MM.1S (cell line): ENCODE data around the gene DHX8.

ENCODE experiments used
- DNase-seq: peaks from one replicate; pipeline ENCODE4 v3.0.0-alpha.2; 2015
- H2AFZ ChIP-seq: fragments of 300-600 bp; sonication (generic); 2 replicates; pipeline ENCODE4 v1.6.0; 2016; ENCODE audit warnings: antibody characterized with exemption, low read length
- H3F3A ChIP-seq: fragments of 300-600 bp; sonication (generic); 2 replicates; pipeline ENCODE4 v1.6.1; 2016; ENCODE audit warnings: mild to moderate bottlenecking, antibody characterized with exemption, low read length, moderate library complexity, mixed read lengths; ENCODE audit not compliant: insufficient read depth
- H3K27ac ChIP-seq: fragments of 300-600 bp; sonication (generic); 2 replicates; pipeline ENCODE4 v1.5.1; 2016; ENCODE audit warnings: mild to moderate bottlenecking, low read length
- H3K27me3 ChIP-seq: fragments of 300-600 bp; sonication (generic); replicated peaks from 2 replicates; pipeline ENCODE4 v1.6.0; 2016; ENCODE audit warnings: low read length; ENCODE audit not compliant: insufficient read depth
- H3K36me3 ChIP-seq: fragments of 300-600 bp; sonication (generic); replicated peaks from 2 replicates; pipeline ENCODE4 v1.6.1; 2016; ENCODE audit warnings: mild to moderate bottlenecking, low read length, mixed read lengths; ENCODE audit not compliant: insufficient read depth
- H3K4me1 ChIP-seq: fragments of 300-600 bp; sonication (generic); 2 replicates; pipeline ENCODE4 v1.6.1; 2016; ENCODE audit warnings: low read length, mixed read lengths
- H3K4me2 ChIP-seq: fragments of 300-600 bp; sonication (generic); 2 replicates; pipeline ENCODE4 v1.6.0; 2016; ENCODE audit warnings: low read depth, low read length
- H3K4me3 ChIP-seq: fragments of 300-600 bp; sonication (generic); 2 replicates; pipeline ENCODE4 v1.5.1; 2016; ENCODE audit warnings: low read length, mixed read lengths
- H3K79me2 ChIP-seq: fragments of 300-600 bp; sonication (generic); 2 replicates; pipeline ENCODE4 v1.6.1; 2016; ENCODE audit warnings: mixed run types, low read length, mixed read lengths
- H3K9ac ChIP-seq: fragments of 300-600 bp; sonication (generic); 2 replicates; pipeline ENCODE4 v1.6.1; 2016; ENCODE audit warnings: low read length, mixed read lengths
- H3K9me2 ChIP-seq: fragments of 300-600 bp; sonication (generic); replicated peaks from 2 replicates; pipeline ENCODE4 v1.6.1; 2016; ENCODE audit warnings: mild to moderate bottlenecking, low read length, mixed read lengths; ENCODE audit not compliant: insufficient read depth
- H3K9me3 ChIP-seq: fragments of 300-600 bp; sonication (generic); replicated peaks from 2 replicates; pipeline ENCODE4 v1.6.1; 2016; ENCODE audit warnings: mild to moderate bottlenecking, low read length, mixed read lengths; ENCODE audit not compliant: insufficient read depth
- H4K20me1 ChIP-seq: fragments of 300-600 bp; sonication (generic); 2 replicates; pipeline ENCODE4 v1.6.1; 2016; ENCODE audit warnings: mild to moderate bottlenecking, low read length, moderate library complexity, mixed read lengths; ENCODE audit not compliant: insufficient read depth
- EZH2 ChIP-seq: fragments of 300-600 bp; sonication (generic); optimal IDR thresholded peaks from 2 replicates; pipeline ENCODE3; 2017; ENCODE audit warnings: low read depth, mild to moderate bottlenecking, antibody characterized with exemption, low read length, mixed read lengths
- EZH2phosphoT487 ChIP-seq: fragments of 300-600 bp; sonication (generic); IDR thresholded peaks from 2 replicates; pipeline ENCODE4 v1.6.1; 2018; ENCODE audit warnings: antibody characterized with exemption, low read length
- TF ChIP-seq, protein P1 (sequence below): fragments of 300-600 bp; sonication (generic); IDR thresholded peaks from 2 replicates; pipeline ENCODE4 v1.5.1; 2016; ENCODE audit warnings: antibody characterized with exemption, low read length, mixed read lengths

Gene DHX8

DNA sequence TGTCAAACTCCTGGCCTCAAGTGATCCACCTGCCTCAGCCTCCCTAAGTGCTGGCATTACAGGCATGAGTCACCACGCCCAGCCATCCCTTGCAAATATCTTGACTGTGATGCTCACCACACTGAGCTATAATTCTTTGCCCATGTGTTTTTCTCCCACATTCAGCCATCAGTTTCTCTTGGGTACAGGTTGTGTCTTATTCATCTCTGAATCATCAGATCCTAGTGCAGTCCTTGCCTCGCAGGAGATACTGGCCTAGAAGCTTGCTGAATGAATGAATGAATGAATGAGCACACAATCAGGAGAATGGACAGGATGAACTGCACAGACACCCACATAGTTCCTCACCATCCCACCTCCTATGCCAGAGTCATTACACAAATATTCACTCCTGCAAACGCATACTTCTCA lies 86.7 kb downstream of the DHX8 start:
- no peaks in the 10 kb centered on the region for H4K20me1 ChIP-seq
- H3K9me2 ChIP-seq: no peaks in the 10 kb centered on the region
- H3K4me1 ChIP-seq: no peaks in the 10 kb centered on the region
- peaks cover 6% of the 10 kb centered on the region for H3K27me3 ChIP-seq
- H3K9ac ChIP-seq: no peak overlapping the region
- H3K79me2 ChIP-seq: no peaks in the 10 kb centered on the region
- H3K9me3 ChIP-seq: no peaks in the 10 kb centered on the region
- no peak overlapping the region for H3K4me2 ChIP-seq
- no peaks in the 10 kb centered on the region for H3K36me3 ChIP-seq
- H2AFZ ChIP-seq: no peak overlapping the region
- H3K27ac ChIP-seq: no peak overlapping the region
- no peak overlapping the region for H3K4me3 ChIP-seq
- TF ChIP-seq EZH2phosphoT487: no peak
- TF ChIP-seq, protein P1, sequence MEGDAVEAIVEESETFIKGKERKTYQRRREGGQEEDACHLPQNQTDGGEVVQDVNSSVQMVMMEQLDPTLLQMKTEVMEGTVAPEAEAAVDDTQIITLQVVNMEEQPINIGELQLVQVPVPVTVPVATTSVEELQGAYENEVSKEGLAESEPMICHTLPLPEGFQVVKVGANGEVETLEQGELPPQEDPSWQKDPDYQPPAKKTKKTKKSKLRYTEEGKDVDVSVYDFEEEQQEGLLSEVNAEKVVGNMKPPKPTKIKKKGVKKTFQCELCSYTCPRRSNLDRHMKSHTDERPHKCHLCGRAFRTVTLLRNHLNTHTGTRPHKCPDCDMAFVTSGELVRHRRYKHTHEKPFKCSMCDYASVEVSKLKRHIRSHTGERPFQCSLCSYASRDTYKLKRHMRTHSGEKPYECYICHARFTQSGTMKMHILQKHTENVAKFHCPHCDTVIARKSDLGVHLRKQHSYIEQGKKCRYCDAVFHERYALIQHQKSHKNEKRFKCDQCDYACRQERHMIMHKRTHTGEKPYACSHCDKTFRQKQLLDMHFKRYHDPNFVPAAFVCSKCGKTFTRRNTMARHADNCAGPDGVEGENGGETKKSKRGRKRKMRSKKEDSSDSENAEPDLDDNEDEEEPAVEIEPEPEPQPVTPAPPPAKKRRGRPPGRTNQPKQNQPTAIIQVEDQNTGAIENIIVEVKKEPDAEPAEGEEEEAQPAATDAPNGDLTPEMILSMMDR: no peak
- TF ChIP-seq EZH2: no peak
- no peaks in the 10 kb centered on the region for H3F3A ChIP-seq
- DNase-seq: no peak

DNA sequence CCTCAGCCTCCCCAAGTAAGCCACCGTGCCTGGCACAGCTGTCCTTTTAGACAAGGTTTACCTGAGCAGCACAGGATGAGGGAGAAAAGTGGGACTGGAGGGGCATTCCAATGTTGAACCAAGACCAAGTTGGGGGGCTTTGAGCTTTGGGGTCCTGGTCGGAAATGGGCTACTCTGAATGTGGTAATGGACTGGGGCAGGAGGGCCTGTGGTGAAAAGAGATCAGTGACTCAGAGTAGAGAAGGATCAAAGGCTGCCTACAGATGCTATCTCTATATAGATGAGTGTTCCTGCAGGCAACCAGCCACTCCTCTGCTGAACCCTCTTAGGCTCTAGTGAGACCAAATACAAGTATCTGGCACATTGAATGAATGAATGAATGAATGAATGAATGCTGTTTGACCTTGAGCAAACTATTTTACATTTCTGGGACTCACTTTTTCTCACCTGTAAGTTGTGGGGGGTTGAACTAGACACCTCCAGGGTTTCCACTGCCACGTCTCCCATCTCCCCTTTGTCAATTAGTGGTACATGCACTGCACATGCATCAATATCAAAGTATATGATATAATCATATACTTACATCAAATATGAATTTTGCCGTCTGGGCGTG lies 88.7 kb downstream of the DHX8 start:
- Histone ChIP-seq H4K20me1 (no peaks in the 10 kb centered on the region), H3K9me3 (no peaks in the 10 kb centered on the region), H3K9me2 (no peaks in the 10 kb centered on the region), H3F3A (no peaks in the 10 kb centered on the region), H3K27ac (no peak overlapping the region), H3K79me2 (no peaks in the 10 kb centered on the region), H2AFZ (no peak overlapping the region), H3K36me3 (no peaks in the 10 kb centered on the region), H3K27me3 (peaks cover 6% of the 10 kb centered on the region), H3K9ac (no peak overlapping the region), H3K4me2 (no peak overlapping the region), H3K4me1 (no peaks in the 10 kb centered on the region), H3K4me3 (no peak overlapping the region)
- TF ChIP-seq, protein P1: no peak
- no peak for TF ChIP-seq EZH2
- TF ChIP-seq EZH2phosphoT487: no peak
- no peak for DNase-seq

GRCh38 chr17:43573579-43574321 lies 90.0 kb downstream of the DHX8 start:
- H3K9me2 ChIP-seq: no peaks in the 10 kb centered on the region
- H3K27ac ChIP-seq: no peak overlapping the region
- no peak overlapping the region for H3K9ac ChIP-seq
- no peak overlapping the region for H2AFZ ChIP-seq
- no peaks in the 10 kb centered on the region for H3K36me3 ChIP-seq
- no peak overlapping the region for H3K4me2 ChIP-seq
- TF ChIP-seq EZH2 (no peak), EZH2phosphoT487 (no peak)
- TF ChIP-seq, protein P1: no peak
- H3F3A ChIP-seq: no peaks in the 10 kb centered on the region
- no peak overlapping the region for H3K4me3 ChIP-seq
- H4K20me1 ChIP-seq: no peaks in the 10 kb centered on the region
- H3K9me3 ChIP-seq: no peaks in the 10 kb centered on the region
- H3K79me2 ChIP-seq: no peaks in the 10 kb centered on the region
- DNase-seq: no peak
- peaks cover 6% of the 10 kb centered on the region for H3K27me3 ChIP-seq
- peaks cover 5% of the 10 kb centered on the region; the same call in 1 of the 2 replicates for H3K4me1 ChIP-seq
